GM12801 (cell line): ENCODE measurements around the gene BRD4.

ENCODE experiments used
- CTCF ChIP-seq: IDR thresholded peaks from one replicate; pipeline ENCODE4 v1.5.1; 2011; ENCODE audit warnings: control low read depth; ENCODE audit not compliant: insufficient read length; ENCODE audit errors: extremely low read depth

The BRD4 gene

GRCh38 chr19:15315101-15315500 is 17.2 kb downstream of the BRD4 start:
- no peak for TF ChIP-seq CTCF

- no peak for TF ChIP-seq CTCF
Observed at GRCh38 chr19:15313649-15314279, 18.6 kb downstream of the BRD4 start.

- TF ChIP-seq CTCF: no peak
Observed at GRCh38 chr19:15307169-15307568, 25.2 kb downstream of the BRD4 start.

- no peak for TF ChIP-seq CTCF
Observed at GRCh38 chr19:15305582-15306334, 26.6 kb downstream of the BRD4 start.

- TF ChIP-seq CTCF: no peak
Observed at GRCh38 chr19:15304140-15304705, 28.1 kb downstream of the BRD4 start.

GRCh38 chr19:15303105-15303780 is 29.1 kb downstream of the BRD4 start:
- TF ChIP-seq CTCF: no peak

GRCh38 chr19:15300533-15301197 is 31.7 kb downstream of the BRD4 start:
- no peak for TF ChIP-seq CTCF
